Measurements from ENCODE around the gene PER2.

DNA sequence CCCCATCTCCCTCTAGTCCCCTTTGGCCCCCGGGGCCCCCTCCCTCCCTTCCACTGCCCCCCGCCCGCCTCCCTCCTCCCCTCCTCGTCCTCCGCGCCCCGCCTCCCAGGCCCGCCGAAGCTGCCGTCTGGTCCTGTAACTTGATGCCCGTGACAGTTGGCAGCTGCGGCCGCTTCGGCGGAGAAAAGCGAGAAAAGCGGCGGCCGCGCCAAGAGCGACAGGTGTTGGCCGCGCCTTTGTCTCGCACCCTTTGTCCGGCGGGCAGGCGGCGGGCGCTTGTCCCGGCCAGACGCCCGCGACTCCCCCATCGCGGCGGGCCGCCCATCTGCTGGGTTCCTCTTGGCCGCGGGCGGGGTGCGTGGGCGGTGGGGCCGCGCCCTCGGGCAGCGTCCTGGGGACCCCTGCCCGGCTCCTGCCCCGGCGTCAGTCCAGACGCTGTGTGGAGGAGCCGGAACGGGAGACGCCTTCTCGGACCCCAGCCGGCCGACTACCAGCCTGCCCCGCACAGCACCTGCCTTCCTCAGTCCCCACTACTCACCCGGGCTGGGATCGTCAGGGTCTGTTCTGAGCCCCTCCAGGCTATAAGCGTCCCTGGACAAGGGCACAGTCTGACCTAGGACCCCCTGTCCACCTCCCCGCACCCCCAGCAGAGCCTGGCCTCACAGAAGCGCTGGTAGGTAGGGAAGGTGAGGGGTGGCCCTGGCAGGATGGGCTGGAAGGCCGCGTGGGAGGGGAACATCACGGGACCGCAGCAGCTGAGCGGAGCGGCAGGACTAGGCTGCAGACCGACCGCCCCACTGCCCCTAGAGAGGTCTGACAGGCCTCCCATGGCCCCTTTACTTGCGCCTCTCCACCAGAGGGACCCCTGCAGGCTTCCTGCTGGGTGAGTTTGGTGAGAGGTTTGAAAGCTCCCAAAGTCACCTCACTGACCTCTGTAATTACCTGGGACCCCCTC, 47.4 kb downstream of the PER2 start:
- TF ChIP-seq, protein P1, sequence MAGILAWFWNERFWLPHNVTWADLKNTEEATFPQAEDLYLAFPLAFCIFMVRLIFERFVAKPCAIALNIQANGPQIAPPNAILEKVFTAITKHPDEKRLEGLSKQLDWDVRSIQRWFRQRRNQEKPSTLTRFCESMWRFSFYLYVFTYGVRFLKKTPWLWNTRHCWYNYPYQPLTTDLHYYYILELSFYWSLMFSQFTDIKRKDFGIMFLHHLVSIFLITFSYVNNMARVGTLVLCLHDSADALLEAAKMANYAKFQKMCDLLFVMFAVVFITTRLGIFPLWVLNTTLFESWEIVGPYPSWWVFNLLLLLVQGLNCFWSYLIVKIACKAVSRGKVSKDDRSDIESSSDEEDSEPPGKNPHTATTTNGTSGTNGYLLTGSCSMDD (CRISPR knock-in tag; IDR thresholded peaks at IDR 0.05), result no peak
- TF ChIP-seq CAMTA2 (CRISPR knock-in tag; IDR thresholded peaks at IDR 0.05; ENCODE audit: borderline replicate concordance) (no peak), ARNTL (CRISPR knock-in tag; IDR thresholded peaks at IDR 0.05) (no peak), KLF16 (CRISPR knock-in tag; IDR thresholded peaks at IDR 0.05) (no peak), FOXJ3 (CRISPR knock-in tag; IDR thresholded peaks at IDR 0.05; ENCODE audit: borderline replicate concordance) (no peak), ZNF557 (CRISPR knock-in tag; IDR thresholded peaks at IDR 0.05) (no peak), POLR2A (IDR thresholded peaks at IDR 0.05; ENCODE audit: insufficient read depth in 1 of 2, low read depth in 2 of 2, low read length in 2 of 2) (no peak), ZNF792 (CRISPR knock-in tag; IDR thresholded peaks at IDR 0.05) (no peak), SP2 (CRISPR knock-in tag; IDR thresholded peaks at IDR 0.05) (no peak), KDM1A (CRISPR knock-in tag; IDR thresholded peaks at IDR 0.05) (no peak), EZH2 (conservative IDR thresholded peaks at IDR 0.05; ENCODE audit: low read depth, low read length) (no peak), REXO4 (CRISPR knock-in tag; IDR thresholded peaks at IDR 0.05; ENCODE audit: borderline replicate concordance) (no peak)
- TF ChIP-seq, protein P2, sequence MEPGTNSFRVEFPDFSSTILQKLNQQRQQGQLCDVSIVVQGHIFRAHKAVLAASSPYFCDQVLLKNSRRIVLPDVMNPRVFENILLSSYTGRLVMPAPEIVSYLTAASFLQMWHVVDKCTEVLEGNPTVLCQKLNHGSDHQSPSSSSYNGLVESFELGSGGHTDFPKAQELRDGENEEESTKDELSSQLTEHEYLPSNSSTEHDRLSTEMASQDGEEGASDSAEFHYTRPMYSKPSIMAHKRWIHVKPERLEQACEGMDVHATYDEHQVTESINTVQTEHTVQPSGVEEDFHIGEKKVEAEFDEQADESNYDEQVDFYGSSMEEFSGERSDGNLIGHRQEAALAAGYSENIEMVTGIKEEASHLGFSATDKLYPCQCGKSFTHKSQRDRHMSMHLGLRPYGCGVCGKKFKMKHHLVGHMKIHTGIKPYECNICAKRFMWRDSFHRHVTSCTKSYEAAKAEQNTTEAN (CRISPR knock-in tag; conservative IDR thresholded peaks at IDR 0.05), result no peak
- TF ChIP-seq, protein P3, sequence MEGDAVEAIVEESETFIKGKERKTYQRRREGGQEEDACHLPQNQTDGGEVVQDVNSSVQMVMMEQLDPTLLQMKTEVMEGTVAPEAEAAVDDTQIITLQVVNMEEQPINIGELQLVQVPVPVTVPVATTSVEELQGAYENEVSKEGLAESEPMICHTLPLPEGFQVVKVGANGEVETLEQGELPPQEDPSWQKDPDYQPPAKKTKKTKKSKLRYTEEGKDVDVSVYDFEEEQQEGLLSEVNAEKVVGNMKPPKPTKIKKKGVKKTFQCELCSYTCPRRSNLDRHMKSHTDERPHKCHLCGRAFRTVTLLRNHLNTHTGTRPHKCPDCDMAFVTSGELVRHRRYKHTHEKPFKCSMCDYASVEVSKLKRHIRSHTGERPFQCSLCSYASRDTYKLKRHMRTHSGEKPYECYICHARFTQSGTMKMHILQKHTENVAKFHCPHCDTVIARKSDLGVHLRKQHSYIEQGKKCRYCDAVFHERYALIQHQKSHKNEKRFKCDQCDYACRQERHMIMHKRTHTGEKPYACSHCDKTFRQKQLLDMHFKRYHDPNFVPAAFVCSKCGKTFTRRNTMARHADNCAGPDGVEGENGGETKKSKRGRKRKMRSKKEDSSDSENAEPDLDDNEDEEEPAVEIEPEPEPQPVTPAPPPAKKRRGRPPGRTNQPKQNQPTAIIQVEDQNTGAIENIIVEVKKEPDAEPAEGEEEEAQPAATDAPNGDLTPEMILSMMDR (CRISPR knock-in tag; IDR thresholded peaks at IDR 0.05), result peak; percentile 36
